Stimulated activated CD4-positive, alpha-beta T cell treated with anti-CD3 and anti-CD28 coated beads, Interleukin-15, amount 100 ng/mL, for 1 hour (primary cell): ENCODE measurements around the gene TJAP1.

Source experiments
- DNase-seq, 2 donors: peaks; one replicate each; pipeline ENCODE4 v3.0.0-alpha.2; 2020; ENCODE audit warnings: low read depth in 1 of 2, low spot score in 1 of 2

The TJAP1 gene

GRCh38 chr6:43504756-43505593, 27.6 kb downstream of the TJAP1 start:
- no peak for DNase-seq

GRCh38 chr6:43505718-43506117, 28.3 kb downstream of the TJAP1 start:
- DNase-seq: no peak

- DNase-seq: no peak
Observed at GRCh38 chr6:43506171-43506570, 28.8 kb downstream of the TJAP1 start.

GRCh38 chr6:43506667-43507471, 29.5 kb downstream of the TJAP1 start:
- peak; percentile 55 to 59 for DNase-seq

- no peak for DNase-seq
Observed at GRCh38 chr6:43508481-43509141, 31.2 kb downstream of the TJAP1 start.

GRCh38 chr6:43509142-43509983, 32.0 kb downstream of the TJAP1 start:
- DNase-seq: no peak

- DNase-seq: peak; percentile 55 to 72
Observed at GRCh38 chr6:43509984-43510826, 32.8 kb downstream of the TJAP1 start, which contains the start of gene LRRC73. TSS of gene LRRC73 (minus strand) at chr6:43510346. CDS start at chr6:43509785, 561 bp downstream.

GRCh38 chr6:43510827-43511163, 33.4 kb downstream of the TJAP1 start:
- no peak for DNase-seq

GRCh38 chr6:43511824-43512415, 34.5 kb downstream of the TJAP1 start:
- DNase-seq: no peak

- no peak for DNase-seq
Observed at GRCh38 chr6:43515808-43516207, 38.4 kb downstream of the TJAP1 start.

- no peak for DNase-seq
Observed at GRCh38 chr6:43516367-43516696, 39.0 kb downstream of the TJAP1 start.

- DNase-seq: peak; percentile 89 to 90
Observed at GRCh38 chr6:43516697-43517504, 39.5 kb downstream of the TJAP1 start, which contains the start of the genes POLR1C and YIPF3. TSS of gene POLR1C (plus strand) at chr6:43517089. CDS start at chr6:43517110, 21 bp downstream. TSS of gene YIPF3 (minus strand) at chr6:43516926. CDS start at chr6:43516807, 119 bp downstream.

GRCh38 chr6:43517505-43518357, 40.4 kb downstream of the TJAP1 start:
- DNase-seq: no peak

GRCh38 chr6:43520097-43520496, 42.7 kb downstream of the TJAP1 start:
- no peak for DNase-seq

- DNase-seq: no peak
Observed at GRCh38 chr6:43521836-43522235, 44.5 kb downstream of the TJAP1 start.

- DNase-seq: no peak
Observed at GRCh38 chr6:43522547-43523261, 45.3 kb downstream of the TJAP1 start.

- DNase-seq: no peak
Observed at GRCh38 chr6:43523284-43523683, 45.9 kb downstream of the TJAP1 start.
